OCI-LY3 (cell line): ENCODE measurements around the gene CLEC18A.
"Not testable (repeated sequence)": the region's sequence is repeated elsewhere in the genome, so short reads cannot be mapped to it uniquely, and the experiment has no call there.

Source experiments
- H2AFZ ChIP-seq: fragments of 200-600, 300-600 bp; shearing (Covaris generic); 2 replicates; pipeline ENCODE4 v1.6.0; 2014; ENCODE audit warnings: antibody characterized with exemption, low read depth, low read length
- H3K27ac ChIP-seq: fragments of 200-600, 300-600 bp; sonication (generic); 2 replicates; pipeline ENCODE4 v1.5.1; 2014; ENCODE audit warnings: mild to moderate bottlenecking, low read length, moderate library complexity, mixed read lengths
- H3K27me3 ChIP-seq: fragments of 200-600, 300-600 bp; sonication (generic); 2 replicates; pipeline ENCODE4 v1.6.1; 2014; ENCODE audit warnings: low read depth, low read length, mixed read lengths
- H3K36me3 ChIP-seq: fragments of 200-600, 300-600 bp; sonication (generic); replicated peaks from 2 replicates; pipeline ENCODE3; 2014; ENCODE audit warnings: low read depth, low read length, mixed read lengths
- H3K4me1 ChIP-seq: fragments of 300-600, 200-600 bp; sonication (generic); 2 replicates; pipeline ENCODE4 v1.6.1; 2014; ENCODE audit warnings: low read length, mixed read lengths
- H3K4me2 ChIP-seq: fragments of 200-600, 300-600 bp; sonication (generic); 2 replicates; pipeline ENCODE4 v1.6.1; 2014; ENCODE audit warnings: low read length, mixed read lengths
- H3K4me3 ChIP-seq: fragments of 300-600, 200-600 bp; sonication (generic); 2 replicates; pipeline ENCODE4 v1.5.1; 2014; ENCODE audit warnings: antibody characterized with exemption, mild to moderate bottlenecking, low read length, moderate library complexity
- H3K79me2 ChIP-seq: fragments of 300-600, 200-600 bp; shearing (Covaris generic); 2 replicates; pipeline ENCODE4 v1.6.1; 2014; ENCODE audit warnings: mild to moderate bottlenecking, low read length, mixed read lengths
- H3K9ac ChIP-seq: fragments of 300-600, 200-600 bp; shearing (Covaris generic); 2 replicates; pipeline ENCODE4 v1.6.0; 2014; ENCODE audit warnings: mild to moderate bottlenecking, low read length, moderate library complexity
- H3K9me3 ChIP-seq: fragments of 200-600, 300-600 bp; shearing (Covaris generic); 2 replicates; pipeline ENCODE4 v1.6.1; 2014; ENCODE audit warnings: low read length, mixed read lengths; ENCODE audit not compliant: insufficient read depth
- H4K20me1 ChIP-seq: fragments of 200-600, 300-600 bp; sonication (generic); 2 replicates; pipeline ENCODE4 v1.6.1; 2016; ENCODE audit warnings: low read length, mixed read lengths; ENCODE audit not compliant: insufficient read depth

CLEC18A gene

DNA sequence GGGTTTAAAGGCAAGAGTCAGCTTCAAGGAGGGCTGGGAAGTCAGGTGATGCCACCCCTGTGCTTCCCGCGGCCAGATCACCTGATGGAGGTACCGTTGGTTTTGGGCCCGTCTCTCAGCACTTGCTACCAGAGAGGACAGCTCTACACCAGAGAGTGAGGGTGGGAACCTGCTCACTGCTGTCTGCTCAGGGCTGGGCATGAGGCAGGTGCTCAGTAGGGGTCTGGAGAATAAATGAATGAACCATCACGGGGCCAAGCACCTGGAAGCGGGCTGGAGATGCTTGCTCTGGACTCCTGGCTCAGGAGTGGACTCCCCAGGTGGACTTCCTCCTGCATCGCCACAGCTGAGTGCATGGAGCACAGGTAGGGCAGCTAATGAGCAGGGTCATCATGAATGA lies 21.0 kb downstream of the CLEC18A start:
- H2AFZ ChIP-seq, H3K4me3 ChIP-seq, H3K4me2 ChIP-seq, H3K4me1 ChIP-seq, H3K36me3 ChIP-seq, H4K20me1 ChIP-seq, H3K9me3 ChIP-seq, H3K27ac ChIP-seq, H3K27me3 ChIP-seq, H3K79me2 ChIP-seq, H3K9ac ChIP-seq: not testable (repeated sequence)

DNA sequence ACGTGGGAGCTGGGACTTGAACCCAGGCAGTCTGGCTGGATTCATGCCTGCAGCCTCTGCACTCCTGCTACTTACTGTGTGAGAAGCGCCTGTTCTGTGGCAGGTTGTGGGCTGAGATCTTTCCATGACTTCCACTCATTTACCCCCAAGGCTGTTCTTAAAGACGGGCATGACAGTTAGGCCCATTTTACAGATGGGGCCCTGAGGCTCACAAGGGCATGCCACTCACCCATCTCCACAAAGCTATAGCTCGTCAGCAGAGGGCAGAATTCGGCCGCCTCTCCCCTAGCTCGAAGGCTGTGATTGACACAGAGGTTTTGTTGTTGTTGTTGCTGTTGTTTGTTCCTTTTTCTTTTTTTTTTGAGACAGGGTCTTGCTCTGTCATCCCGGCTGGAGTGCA lies 21.8 kb downstream of the CLEC18A start:
- H4K20me1 ChIP-seq, H3K36me3 ChIP-seq, H3K27me3 ChIP-seq, H3K79me2 ChIP-seq, H3K27ac ChIP-seq, H3K4me1 ChIP-seq, H3K4me3 ChIP-seq, H2AFZ ChIP-seq, H3K9me3 ChIP-seq, H3K9ac ChIP-seq, H3K4me2 ChIP-seq: not testable (repeated sequence)

DNA sequence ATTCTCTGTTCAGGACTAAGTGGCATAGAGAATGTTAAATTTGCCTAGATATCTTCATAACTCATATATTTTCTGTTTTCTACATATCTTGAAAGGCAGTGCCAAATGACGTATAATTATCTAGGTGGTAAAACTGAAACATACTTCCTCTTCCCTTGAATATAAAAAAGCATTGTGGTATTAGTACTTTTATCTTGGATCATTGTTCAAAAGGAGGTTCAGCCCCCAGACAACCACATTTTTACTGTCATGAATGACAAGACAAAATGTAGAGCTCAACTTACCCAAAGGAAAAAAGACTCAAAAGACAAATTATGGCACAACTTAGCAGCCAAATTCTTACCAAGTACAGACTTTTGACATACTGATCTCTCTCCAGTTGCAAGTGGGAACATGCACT lies 34.1 kb downstream of the CLEC18A start:
- not testable (repeated sequence) for H3K9ac ChIP-seq, H3K4me2 ChIP-seq, H3K79me2 ChIP-seq, H3K27me3 ChIP-seq, H4K20me1 ChIP-seq, H3K9me3 ChIP-seq, H3K4me3 ChIP-seq, H3K27ac ChIP-seq, H3K4me1 ChIP-seq, H2AFZ ChIP-seq, H3K36me3 ChIP-seq

DNA sequence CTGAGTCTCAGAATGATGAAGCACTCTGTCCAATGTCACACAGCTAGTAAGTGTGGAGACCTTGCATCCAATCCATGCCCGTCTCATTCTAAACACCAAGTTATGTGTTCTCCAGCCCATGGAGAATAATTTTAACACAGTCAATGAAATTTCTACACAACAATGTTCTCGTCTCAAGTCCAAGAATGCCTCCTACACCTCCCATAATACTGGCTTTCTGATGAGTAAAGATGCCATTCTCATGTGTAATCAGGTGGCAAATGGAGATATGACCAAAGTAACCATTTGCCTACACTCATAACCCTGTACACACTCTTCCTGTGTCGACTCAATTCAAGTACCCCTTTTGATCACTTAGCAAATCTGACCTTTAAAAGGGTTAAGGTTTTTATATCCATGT lies 46.8 kb downstream of the CLEC18A start:
- not testable (repeated sequence) for H3K4me3 ChIP-seq, H3K27ac ChIP-seq, H3K4me2 ChIP-seq, H3K27me3 ChIP-seq, H2AFZ ChIP-seq, H3K79me2 ChIP-seq, H4K20me1 ChIP-seq, H3K9me3 ChIP-seq, H3K9ac ChIP-seq, H3K36me3 ChIP-seq
- H3K4me1 ChIP-seq: peaks cover 19% of the 10 kb centered on the region

DNA sequence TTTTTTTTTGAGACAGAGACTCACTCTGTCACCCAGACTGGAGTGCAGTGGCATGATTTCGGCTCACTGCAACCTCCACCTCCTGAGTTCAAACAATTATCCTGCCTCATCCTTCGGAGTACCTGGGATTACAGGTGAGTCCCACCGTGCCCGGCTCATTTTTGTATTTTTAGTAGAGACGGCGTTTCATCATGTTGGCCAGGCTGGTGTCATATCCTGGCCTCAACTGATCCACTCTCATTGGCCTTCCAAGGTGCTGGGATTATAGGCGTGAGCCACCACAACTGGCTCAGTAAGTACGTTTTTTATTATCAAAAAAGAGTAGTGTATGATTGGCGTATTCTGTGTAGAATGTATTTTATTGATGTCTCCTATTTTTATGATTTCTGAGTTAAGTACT lies 48.7 kb downstream of the CLEC18A start:
- not testable (repeated sequence) for H4K20me1 ChIP-seq, H3K9me3 ChIP-seq, H3K4me3 ChIP-seq, H3K79me2 ChIP-seq, H2AFZ ChIP-seq, H3K9ac ChIP-seq, H3K4me2 ChIP-seq, H3K27me3 ChIP-seq, H3K36me3 ChIP-seq, H3K27ac ChIP-seq
- H3K4me1 ChIP-seq: peaks cover 10% of the 10 kb centered on the region

DNA sequence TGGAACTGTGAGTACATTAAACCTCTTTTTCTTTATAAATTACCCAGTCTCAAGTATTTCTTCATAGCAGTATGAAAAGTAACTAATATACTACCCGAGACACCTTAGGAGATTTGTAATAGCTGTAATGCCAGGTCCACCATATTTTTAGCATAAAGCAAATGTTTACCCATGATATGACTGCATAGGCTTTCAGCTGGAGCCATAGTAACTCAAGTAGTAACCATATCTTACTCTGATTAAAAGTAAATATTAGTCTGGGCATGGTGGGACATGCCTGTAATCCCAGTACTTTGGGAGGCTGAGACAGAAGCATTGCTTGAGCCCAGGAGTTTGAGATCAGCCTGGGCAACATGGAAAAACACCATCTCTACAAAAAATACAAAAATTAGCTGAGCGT lies 52.4 kb downstream of the CLEC18A start:
- not testable (repeated sequence) for H3K27me3 ChIP-seq, H2AFZ ChIP-seq, H3K9me3 ChIP-seq, H3K4me1 ChIP-seq, H3K36me3 ChIP-seq, H4K20me1 ChIP-seq, H3K4me3 ChIP-seq, H3K9ac ChIP-seq, H3K27ac ChIP-seq, H3K4me2 ChIP-seq, H3K79me2 ChIP-seq

DNA sequence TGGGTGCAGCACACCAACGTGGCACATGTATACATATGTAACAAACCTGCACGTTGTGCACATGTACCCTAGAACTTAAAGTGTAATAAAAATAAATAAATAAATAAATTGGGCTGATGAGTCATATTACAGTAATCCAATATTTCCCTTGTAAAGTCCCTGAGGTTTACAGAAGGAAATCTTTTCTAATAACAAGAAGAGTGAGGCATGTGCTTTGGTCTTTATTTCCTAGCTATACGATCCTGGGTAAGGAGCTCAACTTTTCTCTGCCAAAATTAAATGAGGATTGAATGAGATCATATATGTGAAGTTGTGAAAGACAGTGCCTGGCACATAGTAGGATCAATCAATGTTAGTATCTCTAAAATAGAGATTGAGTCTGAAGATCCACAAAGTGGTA lies 57.5 kb downstream of the CLEC18A start:
- H3K9ac ChIP-seq: not testable (repeated sequence)

DNA sequence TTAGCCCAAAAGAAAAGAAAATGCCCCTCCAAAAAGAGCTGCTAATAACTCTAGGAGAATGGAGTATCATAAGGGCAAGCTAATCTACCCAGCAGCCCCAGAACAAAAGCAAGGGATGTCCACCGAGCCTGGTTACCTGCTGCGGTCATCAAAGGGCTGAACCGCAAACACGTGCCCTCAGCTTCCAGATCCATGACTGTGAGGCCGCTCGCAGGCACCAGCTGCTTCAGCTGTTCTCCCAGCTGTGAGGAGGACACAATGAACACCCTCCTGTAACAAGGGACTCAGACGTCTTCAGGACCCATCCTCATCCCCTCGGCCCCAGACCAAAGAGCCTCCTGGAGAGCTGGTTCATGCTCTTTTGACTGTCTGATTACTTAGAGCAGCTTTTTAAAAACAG lies 59.5 kb downstream of the CLEC18A start:
- not testable (repeated sequence) for H3K9ac ChIP-seq, H3K79me2 ChIP-seq, H2AFZ ChIP-seq, H3K27ac ChIP-seq, H3K4me2 ChIP-seq, H3K9me3 ChIP-seq, H4K20me1 ChIP-seq, H3K4me3 ChIP-seq, H3K27me3 ChIP-seq, H3K4me1 ChIP-seq, H3K36me3 ChIP-seq

More for the DNA sequence above, 57.5 kb downstream of the CLEC18A start:
- H3K4me3 ChIP-seq, H4K20me1 ChIP-seq, H3K4me1 ChIP-seq, H3K36me3 ChIP-seq, H3K4me2 ChIP-seq, H3K27ac ChIP-seq, H3K9me3 ChIP-seq, H3K27me3 ChIP-seq, H2AFZ ChIP-seq, H3K79me2 ChIP-seq: not testable (repeated sequence)

DNA sequence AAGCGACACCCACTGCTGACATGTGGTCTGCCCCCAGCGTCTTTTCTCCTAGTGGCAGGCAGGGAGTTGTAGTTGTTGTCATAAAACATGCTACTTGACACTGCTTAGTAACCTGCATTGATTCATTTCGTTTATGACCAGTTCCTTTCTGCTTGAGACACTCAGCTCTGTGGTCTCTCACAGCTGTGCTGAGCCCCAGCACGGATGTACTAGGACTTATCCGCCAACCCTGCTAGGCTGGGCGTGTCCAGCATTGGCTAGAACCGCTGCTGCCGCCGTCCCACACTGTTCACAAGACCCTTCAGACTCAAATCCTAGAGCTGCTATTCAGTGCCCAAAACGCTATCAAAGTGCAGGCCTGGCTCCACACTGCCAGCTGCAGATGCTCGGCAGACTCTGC lies 60.0 kb downstream of the CLEC18A start:
- not testable (repeated sequence) for H3K4me3 ChIP-seq, H3K9ac ChIP-seq, H4K20me1 ChIP-seq, H3K36me3 ChIP-seq, H3K27me3 ChIP-seq, H3K79me2 ChIP-seq, H3K4me2 ChIP-seq, H3K9me3 ChIP-seq, H2AFZ ChIP-seq, H3K4me1 ChIP-seq, H3K27ac ChIP-seq

DNA sequence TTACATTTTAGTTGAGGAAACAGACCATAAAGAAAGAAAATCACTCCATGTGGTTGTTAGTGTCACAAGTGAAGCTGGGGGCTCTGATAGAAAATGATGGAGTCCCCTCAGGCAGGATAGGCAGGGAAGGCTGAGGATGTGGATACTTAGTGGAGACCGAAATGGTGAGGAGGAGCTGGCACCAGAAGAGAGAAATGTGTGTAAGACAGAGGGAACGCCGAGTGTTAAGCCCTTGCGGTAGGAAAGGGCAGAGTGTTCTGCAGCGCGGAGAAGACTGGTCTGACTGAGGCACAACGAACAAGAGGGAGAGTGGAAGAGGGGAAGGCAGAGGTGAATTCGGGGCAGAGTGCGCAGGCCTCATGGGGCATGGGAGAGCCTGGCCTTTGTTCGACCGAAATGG lies 61.2 kb downstream of the CLEC18A start:
- not testable (repeated sequence) for H4K20me1 ChIP-seq, H3K79me2 ChIP-seq, H3K27ac ChIP-seq, H3K4me2 ChIP-seq, H3K36me3 ChIP-seq, H3K27me3 ChIP-seq, H3K9ac ChIP-seq, H3K9me3 ChIP-seq, H3K4me3 ChIP-seq, H3K4me1 ChIP-seq, H2AFZ ChIP-seq
